Spleen (tissue), 11 donors: ENCODE measurements around the gene CFAP99. TPM values are rescaled to one million over a fixed set of nuclear protein-coding genes. Genes with fewer than 3 reads are reported as not detected.

Experiments used
- DNase-seq: peaks from one replicate; pipeline ENCODE4 v3.0.0-alpha.2; 2020
- H3K27ac ChIP-seq, 8 donors: fragments of 200-600 bp; sonication (generic) in 7 of 8; 1 replicate in 4 of 8; 2 replicates in 4 of 8; pipeline versions ENCODE4 v1.5.0 to v1.8.0; 2016 to 2021; ENCODE audit warnings: inconsistent platforms in 4 of 8, mild to moderate bottlenecking in 4 of 8, moderate library complexity in 1 of 8
- H3K27me3 ChIP-seq, 7 donors: fragments of 200-600 bp; sonication (generic) in 6 of 7; replicated peaks in 1 of 7; 1 replicate in 4 of 7; 2 replicates in 3 of 7; pipeline versions ENCODE4 v1.5.0 to v1.8.0; 2016 to 2021; ENCODE audit warnings: inconsistent platforms in 3 of 7, mild to moderate bottlenecking in 1 of 7
- H3K36me3 ChIP-seq, 6 donors: fragments of 200-600 bp; sonication (generic) in 5 of 6; 1 replicate in 4 of 6; 2 replicates in 2 of 6; pipeline versions ENCODE4 v1.5.0 to v1.8.0; 2016 to 2021; ENCODE audit warnings: inconsistent platforms in 2 of 6
- H3K4me1 ChIP-seq, 6 donors: fragments of 200-600 bp; sonication (generic) in 5 of 6; 1 replicate in 3 of 6; 2 replicates in 3 of 6; pipeline versions ENCODE4 v1.5.0 to v1.8.0; 2016 to 2021; ENCODE audit warnings: inconsistent platforms in 3 of 6
- H3K4me3 ChIP-seq, 8 donors: fragments of 200-600 bp; sonication (generic) in 7 of 8; 1 replicate in 4 of 8; 2 replicates in 4 of 8; pipeline versions ENCODE4 v1.5.0 to v1.8.0; 2016 to 2021; ENCODE audit warnings: inconsistent platforms in 4 of 8, mild to moderate bottlenecking in 4 of 8, moderate library complexity in 2 of 8
- H3K9me3 ChIP-seq, 8 donors: fragments of 200-600 bp; sonication (generic) in 7 of 8; 1 replicate in 4 of 8; 2 replicates in 4 of 8; pipeline versions ENCODE4 v1.5.0 to v1.8.0; 2016 to 2021; ENCODE audit warnings: inconsistent platforms in 4 of 8
- CTCF ChIP-seq, 11 experiments: fragments of 200-600 bp in 7 of 11; fragments of 450-650 bp in 4 of 11; sonication (generic) in 4 of 11; IDR thresholded peaks in 8 of 11; conservative IDR thresholded peaks in 3 of 11; 1 replicate in 7 of 11; 2 replicates in 4 of 11; pipeline versions ENCODE4 v1.4.0 to v1.8.0; 2016 to 2021; ENCODE audit warnings: antibody characterized with exemption in 11 of 11, inconsistent platforms in 4 of 11, mild to moderate bottlenecking in 1 of 11
- POLR2A ChIP-seq, 3 donors: fragments of 450-650 bp; IDR thresholded peaks; one replicate each; pipeline ENCODE4 v1.5.1; 2017; ENCODE audit warnings: antibody characterized with exemption in 3 of 3, mild to moderate bottlenecking in 1 of 3
- POLR2AphosphoS5 ChIP-seq, 3 donors: sonication (generic); formaldehyde crosslinking; IDR thresholded peaks; one replicate each; pipeline ENCODE4 v1.5.1; 2017; ENCODE audit warnings: antibody characterized with exemption in 3 of 3
- WGBS, 5 donors: extraction: QIAGEN DNeasy Blood & Tissue Kit in 3 of 5; methylation state at CpG; one replicate each; pipeline versions ENCODE4 v1.1.5 to v1.1.7; 2013 to 2018; 5-methylcytosine and 5-hydroxymethylcytosine counted together
- intact Hi-C: fragments of 100-400 bp; cut with DNase I; formaldehyde crosslinking; loops from one replicate; pipeline ENCODE4 v1.15.0; 2023; ENCODE audit warnings: low total_unique reads
- polyA plus RNA-seq, 3 donors: library from polyadenylated mRNA; stranded (reverse); fragments of 200-250 nt; gene quantifications; one replicate each; pipeline ENCODE4 v1.2.1, GENCODE V29; 2013
- total RNA-seq, 7 donors: library from RNA; depleted of rRNA in 3 of 7; stranded (reverse); fragments of >200 nt in 3 of 7; fragmentation: NEBNext Ultra II Directional in 4 of 7; extraction: Animal tissue kit (Norgen Biotek cat#: 25700) in 4 of 7; gene quantifications; one replicate each; pipeline versions ENCODE4 v1.1.0 to v1.2.1, GENCODE V29; 2016 to 2021
- donor health status: healthy with polysubstance abuse.
- donor health status: DM: no; HTN: no; CAD: no; lungs with moderate emphysema.
- donor health status: DM: no; HTN: no; CAD: no.
- donor health status: Bipolar disorder and iron deficiency.
- donor health status: healthy.
- donor health status: DM: no; HTN: no; CAD: no.
- donor health status: DM: yes; HTN: yes; CAD: no.

Gene CFAP99
- total and polyA plus RNA-seq, 10 donors = 0.13 to 0.22 TPM; not detected in 8

- Histone ChIP-seq H3K27ac (no peak overlapping the region), H3K4me1 (peaks cover 12 to 39% (median 21%) of the 10 kb centered on the region in 6 donors), H3K9me3 (no peaks in the 10 kb centered on the region), H3K27me3 (peaks cover 0 to 24% (median 3%) of the 10 kb centered on the region in 7 donors), H3K36me3 (no peaks in the 10 kb centered on the region), H3K4me3 (no peak overlapping the region)
- DNase-seq = no peak
- TF ChIP-seq POLR2AphosphoS5 (IDR thresholded peaks at IDR 0.05) (no peak), POLR2A (IDR thresholded peaks at IDR 0.05) (no peak), CTCF (IDR thresholded peaks at IDR 0.05 in 8 of 11, conservative IDR thresholded peaks at IDR 0.05 in 3 of 11) (no peak)
- intact Hi-C loops = no loop called here
- 76 to 83% (median 78%) methylated on average over 15 to 28 of the region's 28 CpGs for WGBS, 5 donors
Observed at GRCh38 chr4:2399631-2400190, 19.0 kb upstream of the CFAP99 start.

- Histone ChIP-seq H3K4me3 (no peak overlapping the region), H3K27me3 (peaks cover 0 to 23% (median 3%) of the 10 kb centered on the region in 7 donors), H3K27ac (no peak overlapping the region), H3K9me3 (no peaks in the 10 kb centered on the region), H3K36me3 (no peaks in the 10 kb centered on the region), H3K4me1 (peaks cover 12 to 28% (median 21%) of the 10 kb centered on the region in 6 donors)
- no peak for DNase-seq
- WGBS, 5 donors = 63 to 80% (median 75%) methylated on average over 8 to 15 of the region's 15 CpGs
- TF ChIP-seq CTCF (IDR thresholded peaks at IDR 0.05 in 8 of 11, conservative IDR thresholded peaks at IDR 0.05 in 3 of 11) (no peak), POLR2AphosphoS5 (IDR thresholded peaks at IDR 0.05) (no peak), POLR2A (IDR thresholded peaks at IDR 0.05) (no peak)
- intact Hi-C loops = no loop called here
Observed at GRCh38 chr4:2400841-2401609, 17.7 kb upstream of the CFAP99 start.

GRCh38 chr4:2401610-2401983, 17.2 kb upstream of the CFAP99 start:
- intact Hi-C loops = no loop called here
- DNase-seq = no peak
- H3K27me3 ChIP-seq = peaks cover 0 to 23% (median 3%) of the 10 kb centered on the region in 7 donors
- peaks cover 12 to 28% (median 21%) of the 10 kb centered on the region in 6 donors for H3K4me1 ChIP-seq
- no peak for TF ChIP-seq POLR2AphosphoS5 (IDR thresholded peaks at IDR 0.05)
- TF ChIP-seq POLR2A (IDR thresholded peaks at IDR 0.05) = no peak
- no peak for TF ChIP-seq CTCF (IDR thresholded peaks at IDR 0.05 in 8 of 11, conservative IDR thresholded peaks at IDR 0.05 in 3 of 11)
- 46 to 85% (median 53%) methylated on average over 11 to 15 of the region's 15 CpGs for WGBS, 5 donors
- no peaks in the 10 kb centered on the region for H3K9me3 ChIP-seq
- H3K27ac ChIP-seq = no peak overlapping the region
- no peaks in the 10 kb centered on the region for H3K36me3 ChIP-seq
- H3K4me3 ChIP-seq = peak overlapping the region in 4 of 8 donors; percentile 25 to 61 (median 32)
